K562 (cell line): ENCODE measurements around the gene RGS14. TPM values are rescaled to one million over a fixed set of nuclear protein-coding genes. Genes with fewer than 3 reads are reported as not detected.
A peak's percentile ranks its signal among the peaks of the same experiment; 100 is the strongest.

Experiments
- CHD4 ChIP-seq: fragments of 200-600 bp; sonication (generic); IDR thresholded peaks from 3 replicates; pipeline ENCODE4 v1.6.1; 2012; ENCODE audit warnings: low read depth, mild to moderate bottlenecking, mixed read lengths, low read length, inconsistent platforms; ENCODE audit not compliant: insufficient read depth, insufficient replicate concordance, poor library complexity, severe bottlenecking
- DACH1 ChIP-seq: fragments of 450-650 bp; IDR thresholded peaks from 2 replicates; pipeline ENCODE4 v1.6.1; 2018; ENCODE audit not compliant: partially characterized antibody
- ETS2 ChIP-seq: IDR thresholded peaks from 2 replicates; pipeline ENCODE4 v1.6.1; 2016; ENCODE audit warnings: borderline replicate concordance, missing genetic modification characterization, mild to moderate bottlenecking, moderate library complexity, missing compliant biosample characterization; ENCODE audit not compliant: poor library complexity, severe bottlenecking
- HNRNPK ChIP-seq: fragments of 200-400 bp; formaldehyde crosslinking; IDR thresholded peaks from one replicate; pipeline ENCODE4 v1.6.1; 2018; ENCODE audit warnings: mild to moderate bottlenecking, low read depth, low read length; ENCODE audit not compliant: poor library complexity, severe bottlenecking
- KDM4B ChIP-seq, 2 experiments: fragments of 450-650 bp in 1 of 2; sonication (generic) in 1 of 2; IDR thresholded peaks; 2 replicates each; pipeline ENCODE4 v1.6.1; 2016 to 2017; ENCODE audit warnings: borderline replicate concordance in 2 of 2, antibody characterized with exemption in 1 of 2, low read depth in 1 of 2, mild to moderate bottlenecking in 1 of 2
- NEUROD1 ChIP-seq: fragments of 150-350 bp; IDR thresholded peaks from 2 replicates; pipeline ENCODE4 v1.6.1; 2014; ENCODE audit warnings: borderline replicate concordance, low read length, low read depth; ENCODE audit not compliant: partially characterized antibody
- NR3C1 ChIP-seq: sonication (generic); formaldehyde crosslinking; IDR thresholded peaks from 2 replicates; pipeline ENCODE4 v1.8.1; 2022; ENCODE audit warnings: missing genetic modification reagents
- PHF21A ChIP-seq: fragments of 450-650 bp; IDR thresholded peaks from 2 replicates; pipeline ENCODE4 v1.6.1; 2017; ENCODE audit warnings: low read depth, borderline replicate concordance
- SOX6 ChIP-seq: fragments of 450-650 bp; IDR thresholded peaks from 2 replicates; pipeline ENCODE4 v1.6.1; 2014; ENCODE audit warnings: mild to moderate bottlenecking
- SP1 ChIP-seq: sonication (generic); formaldehyde crosslinking; IDR thresholded peaks from 2 replicates; pipeline ENCODE4 v1.8.1; 2022; ENCODE audit warnings: mild to moderate bottlenecking, missing genetic modification reagents
- STAG1 ChIP-seq: sonication (generic); formaldehyde crosslinking; IDR thresholded peaks from 2 replicates; pipeline ENCODE4 v1.5.0; 2020; ENCODE audit warnings: missing genetic modification reagents, borderline replicate concordance
- TARDBP ChIP-seq: fragments of 450-650 bp; IDR thresholded peaks from 2 replicates; pipeline ENCODE4 v1.6.1; 2016
- polyA plus RNA-seq, 8 experiments: library from polyadenylated mRNA; depleted of rRNA in 4 of 8; stranded (reverse) in 5 of 8; unstranded in 3 of 8; fragments of >200 nt; fragmentation: Nextera tagmentation in 2 of 8; fragmentation: Illumina TruSeq in 1 of 8; extraction: Ambion mirVana in 2 of 8; extraction: Trizol in 1 of 8; gene quantifications; 2 replicates each; pipeline versions ENCODE4 v1.2.1 to v1.2.3, GENCODE V29; 2011 to 2014; ENCODE audit warnings: inconsistent platforms in 1 of 8, missing spikeins in 1 of 8
- total RNA-seq, 7 experiments: library from RNA; depleted of rRNA in 6 of 7; stranded (reverse); fragments of >200 nt in 6 of 7; fragmentation: Illumina TruSeq in 2 of 7; extraction: Trizol in 2 of 7; gene quantifications; 2 replicates each; pipeline versions ENCODE4 v1.2.1 to v1.2.3, GENCODE V29; 2011 to 2021; ENCODE audit warnings: low replicate concordance in 1 of 7
- TF ChIP-seq, protein P1 (sequence below): sonication (generic); formaldehyde crosslinking; IDR thresholded peaks from 2 replicates; pipeline ENCODE4 v1.8.0; 2022; ENCODE audit warnings: missing genetic modification reagents, mild to moderate bottlenecking, moderate library complexity, borderline replicate concordance

The RGS14 gene
- total and polyA plus RNA-seq, 9 of the 15 experiments (the other 6 are each of a cell fraction or from before 2014, with no cell fraction given), result 0.28 to 75.9 (median 34.5) TPM

GRCh38 chr5:177309351-177310191 lies 48.2 kb upstream of the RGS14 start (continued):
- 0 out of 2 replicates have a peak, but pooled peaks have one; percentile 23 for TF ChIP-seq STAG1 (CRISPR knock-in tag)
- TF ChIP-seq ETS2 (tag), result no peak
- peak; percentile 66 for TF ChIP-seq NEUROD1
- TF ChIP-seq KDM4B (IDR thresholded peaks at IDR 0.05; ENCODE audit: borderline replicate concordance in 2 of 2, low read depth in 1 of 2), result no peak
- 0 out of 2 replicates have a peak, but pooled peaks have one; percentile 23 for TF ChIP-seq SOX6
- no peak for TF ChIP-seq HNRNPK
- 0 out of 2 replicates have a peak, but pooled peaks have one; percentile 15 for TF ChIP-seq TARDBP
- no peak for TF ChIP-seq CHD4
- TF ChIP-seq, protein P1, sequence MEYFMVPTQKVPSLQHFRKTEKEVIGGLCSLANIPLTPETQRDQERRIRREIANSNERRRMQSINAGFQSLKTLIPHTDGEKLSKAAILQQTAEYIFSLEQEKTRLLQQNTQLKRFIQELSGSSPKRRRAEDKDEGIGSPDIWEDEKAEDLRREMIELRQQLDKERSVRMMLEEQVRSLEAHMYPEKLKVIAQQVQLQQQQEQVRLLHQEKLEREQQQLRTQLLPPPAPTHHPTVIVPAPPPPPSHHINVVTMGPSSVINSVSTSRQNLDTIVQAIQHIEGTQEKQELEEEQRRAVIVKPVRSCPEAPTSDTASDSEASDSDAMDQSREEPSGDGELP (CRISPR knock-in tag), result peak; percentile 91
- peak; percentile 21; the same call in 1 of the 2 replicates for TF ChIP-seq SP1 (CRISPR knock-in tag)
- peak; percentile 17 for TF ChIP-seq DACH1
- no peak for TF ChIP-seq PHF21A
- TF ChIP-seq NR3C1 (CRISPR knock-in tag), result no peak
